PC-9 (cell line): ENCODE data around the gene ANAPC5.

ENCODE experiments used
- EZH2 ChIP-seq: fragments of 200-600 bp; sonication (generic); IDR thresholded peaks from 2 replicates; pipeline ENCODE4 v1.8.0; 2017; ENCODE audit warnings: antibody characterized with exemption, low read depth
- TF ChIP-seq, protein P1 (sequence below): fragments of 200-600 bp; sonication (generic); conservative IDR thresholded peaks from 2 replicates; pipeline ENCODE4 v1.6.1; 2017; ENCODE audit warnings: mixed run types, antibody characterized with exemption, mild to moderate bottlenecking, moderate library complexity

DNA sequence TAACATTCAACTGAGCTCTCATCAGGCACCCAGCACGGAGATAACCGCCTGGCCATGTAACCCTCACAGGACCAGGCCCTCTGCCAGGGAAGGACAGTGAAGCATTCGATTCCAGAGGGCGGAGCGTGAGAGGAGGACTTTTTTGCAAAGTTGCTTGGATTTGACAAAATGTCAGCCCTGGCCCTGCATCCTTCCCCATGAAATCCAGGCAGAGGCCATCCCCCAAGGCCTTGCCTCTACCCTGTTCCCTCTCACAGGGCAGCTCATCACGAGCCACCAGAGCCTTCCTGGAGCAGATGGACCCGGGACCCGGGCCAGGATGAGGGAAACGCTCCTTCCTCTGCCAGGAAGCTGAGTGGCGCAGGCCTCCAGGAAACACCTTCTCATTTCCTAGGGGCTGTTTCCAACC, 72.7 kb downstream of the ANAPC5 start:
- TF ChIP-seq, protein P1, sequence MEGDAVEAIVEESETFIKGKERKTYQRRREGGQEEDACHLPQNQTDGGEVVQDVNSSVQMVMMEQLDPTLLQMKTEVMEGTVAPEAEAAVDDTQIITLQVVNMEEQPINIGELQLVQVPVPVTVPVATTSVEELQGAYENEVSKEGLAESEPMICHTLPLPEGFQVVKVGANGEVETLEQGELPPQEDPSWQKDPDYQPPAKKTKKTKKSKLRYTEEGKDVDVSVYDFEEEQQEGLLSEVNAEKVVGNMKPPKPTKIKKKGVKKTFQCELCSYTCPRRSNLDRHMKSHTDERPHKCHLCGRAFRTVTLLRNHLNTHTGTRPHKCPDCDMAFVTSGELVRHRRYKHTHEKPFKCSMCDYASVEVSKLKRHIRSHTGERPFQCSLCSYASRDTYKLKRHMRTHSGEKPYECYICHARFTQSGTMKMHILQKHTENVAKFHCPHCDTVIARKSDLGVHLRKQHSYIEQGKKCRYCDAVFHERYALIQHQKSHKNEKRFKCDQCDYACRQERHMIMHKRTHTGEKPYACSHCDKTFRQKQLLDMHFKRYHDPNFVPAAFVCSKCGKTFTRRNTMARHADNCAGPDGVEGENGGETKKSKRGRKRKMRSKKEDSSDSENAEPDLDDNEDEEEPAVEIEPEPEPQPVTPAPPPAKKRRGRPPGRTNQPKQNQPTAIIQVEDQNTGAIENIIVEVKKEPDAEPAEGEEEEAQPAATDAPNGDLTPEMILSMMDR: no peak
- TF ChIP-seq EZH2: no peak
